ENCODE results near the gene CEP41. TPM values are rescaled to one million over a fixed set of nuclear protein-coding genes. Genes with fewer than 3 reads are reported as not detected.

The CEP41 gene
- total and polyA plus RNA-seq, 5 donors from 2014 or later, result 4.1 to 22.0 (median 12.7) TPM

- Mint-ChIP-seq H3K27me3 (no peaks in the 10 kb centered on the region), H3K9me3 (no peaks in the 10 kb centered on the region), H3K4me3 (no peak overlapping the region), H3K36me3 (no peaks in the 10 kb centered on the region), H3K27ac (peak overlapping the region in 1 of 3 donors; percentile 47), H3K4me1 (no peaks in the 10 kb centered on the region)
- Histone ChIP-seq H3K4me1 (ENCODE audit: control insufficient read depth, insufficient read depth, low read length, poor library complexity, severe bottlenecking) (no peaks in the 10 kb centered on the region), H3K4me3 (ENCODE audit: low read depth, low read length) (no peak overlapping the region), H3K9me3 (ENCODE audit: control insufficient read depth in 2 of 2, low read length in 2 of 2) (no peaks in the 10 kb centered on the region), H3K27ac (ENCODE audit: insufficient read depth, low read length, poor library complexity, severe bottlenecking) (no peak overlapping the region), H3K36me3 (ENCODE audit: control insufficient read depth, insufficient read depth, low read length) (no peaks in the 10 kb centered on the region), H3K27me3 (ENCODE audit: control insufficient read depth, insufficient read depth, low read length) (no peaks in the 10 kb centered on the region)
- ATAC-seq (ENCODE audit: low read depth in 2 of 2), result no peak
- DNase-seq, result no peak
Observed at GRCh38 chr7:130386876-130387275, 53.9 kb downstream of the CEP41 start.

DNA sequence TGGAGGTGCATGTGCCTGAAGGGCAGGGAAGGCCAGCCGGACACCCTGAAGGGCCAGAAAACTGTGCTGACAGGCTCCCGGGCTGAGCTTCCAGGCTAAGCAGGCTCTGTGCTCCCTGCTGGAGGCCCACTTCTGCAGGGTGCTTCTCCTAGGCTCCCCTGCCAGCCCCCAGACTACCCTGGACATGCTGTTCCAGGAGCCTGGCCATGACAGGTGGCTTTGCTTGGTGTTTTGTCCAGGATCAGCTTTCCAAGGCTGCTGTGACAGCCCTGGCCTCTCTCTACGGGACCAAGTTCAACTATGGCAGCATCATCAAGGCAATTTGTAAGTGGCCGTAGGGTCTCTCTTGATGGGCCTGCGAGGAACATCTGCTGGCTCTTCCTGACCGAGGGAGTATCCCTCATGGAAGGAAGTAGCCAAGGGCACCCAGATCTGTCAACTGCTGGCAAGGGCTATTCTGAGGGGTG is 55.2 kb downstream of the CEP41 start:
- no peaks in the 10 kb centered on the region for H3K4me1 ChIP-seq (ENCODE audit: control insufficient read depth, insufficient read depth, low read length, poor library complexity, severe bottlenecking)
- Mint-ChIP-seq H3K9me3 (no peaks in the 10 kb centered on the region), H3K27me3 (no peaks in the 10 kb centered on the region), H3K4me3 (no peak overlapping the region), H3K27ac (no peak overlapping the region), H3K36me3 (no peaks in the 10 kb centered on the region), H3K4me1 (no peaks in the 10 kb centered on the region)
- DNase-seq (no peak), ATAC-seq (ENCODE audit: low read depth in 2 of 2) (no peak)
- H3K27ac ChIP-seq (ENCODE audit: insufficient read depth, low read length, poor library complexity, severe bottlenecking), result no peak overlapping the region
- H3K4me3 ChIP-seq (ENCODE audit: low read depth, low read length), result no peak overlapping the region
- no peaks in the 10 kb centered on the region for H3K9me3 ChIP-seq (ENCODE audit: control insufficient read depth in 2 of 2, low read length in 2 of 2)
- no peaks in the 10 kb centered on the region for H3K36me3 ChIP-seq (ENCODE audit: control insufficient read depth, insufficient read depth, low read length)
- H3K27me3 ChIP-seq (ENCODE audit: control insufficient read depth, insufficient read depth, low read length), result no peaks in the 10 kb centered on the region

GRCh38 chr7:130384841-130385599 is 55.8 kb downstream of the CEP41 start:
- Histone ChIP-seq H3K27ac (ENCODE audit: insufficient read depth, low read length, poor library complexity, severe bottlenecking) (no peak overlapping the region), H3K4me1 (ENCODE audit: control insufficient read depth, insufficient read depth, low read length, poor library complexity, severe bottlenecking) (no peaks in the 10 kb centered on the region), H3K4me3 (ENCODE audit: low read depth, low read length) (no peak overlapping the region), H3K27me3 (ENCODE audit: control insufficient read depth, insufficient read depth, low read length) (no peaks in the 10 kb centered on the region), H3K36me3 (ENCODE audit: control insufficient read depth, insufficient read depth, low read length) (no peaks in the 10 kb centered on the region), H3K9me3 (ENCODE audit: control insufficient read depth in 2 of 2, low read length in 2 of 2) (no peaks in the 10 kb centered on the region)
- DNase-seq (no peak), ATAC-seq (ENCODE audit: low read depth in 2 of 2) (no peak)
- Mint-ChIP-seq H3K9me3 (no peaks in the 10 kb centered on the region), H3K4me3 (no peak overlapping the region), H3K4me1 (no peaks in the 10 kb centered on the region), H3K27me3 (no peaks in the 10 kb centered on the region), H3K27ac (no peak overlapping the region), H3K36me3 (no peaks in the 10 kb centered on the region)

DNA sequence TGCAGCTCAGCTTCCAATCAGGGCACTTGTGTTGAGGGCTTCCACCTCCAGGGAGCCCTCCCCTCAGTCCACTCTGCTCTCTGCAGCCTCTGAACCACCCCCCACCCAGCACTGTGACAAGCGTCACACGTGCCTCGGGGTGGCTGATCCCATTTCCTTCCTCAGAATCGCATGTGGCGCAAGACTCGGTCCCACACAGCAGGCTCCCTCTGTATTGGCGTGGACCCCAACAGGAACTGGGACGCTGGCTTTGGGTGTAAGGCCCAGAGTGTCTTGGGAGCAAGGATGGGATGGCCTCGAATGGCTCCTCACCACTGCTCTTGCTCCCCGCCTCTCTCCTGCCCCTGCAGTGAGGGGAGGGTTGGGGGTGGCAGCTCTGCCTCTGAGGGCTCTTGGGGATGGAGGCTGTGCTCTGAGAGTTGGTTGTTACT is 56.4 kb downstream of the CEP41 start:
- H3K36me3 ChIP-seq (ENCODE audit: control insufficient read depth, insufficient read depth, low read length), result no peaks in the 10 kb centered on the region
- no peaks in the 10 kb centered on the region for H3K4me1 Mint-ChIP-seq
- no peak overlapping the region for H3K4me3 Mint-ChIP-seq
- H3K27ac Mint-ChIP-seq, result no peak overlapping the region
- H3K9me3 Mint-ChIP-seq, result no peaks in the 10 kb centered on the region
- H3K36me3 Mint-ChIP-seq, result no peaks in the 10 kb centered on the region
- no peak overlapping the region for H3K4me3 ChIP-seq (ENCODE audit: low read depth, low read length)
- no peaks in the 10 kb centered on the region for H3K27me3 Mint-ChIP-seq
- H3K27ac ChIP-seq (ENCODE audit: insufficient read depth, low read length, poor library complexity, severe bottlenecking), result no peak overlapping the region
- no peaks in the 10 kb centered on the region for H3K4me1 ChIP-seq (ENCODE audit: control insufficient read depth, insufficient read depth, low read length, poor library complexity, severe bottlenecking)
- ATAC-seq (ENCODE audit: low read depth in 2 of 2) (no peak), DNase-seq (no peak)
- H3K9me3 ChIP-seq (ENCODE audit: control insufficient read depth in 2 of 2, low read length in 2 of 2), result no peaks in the 10 kb centered on the region
- no peaks in the 10 kb centered on the region for H3K27me3 ChIP-seq (ENCODE audit: control insufficient read depth, insufficient read depth, low read length)

DNA sequence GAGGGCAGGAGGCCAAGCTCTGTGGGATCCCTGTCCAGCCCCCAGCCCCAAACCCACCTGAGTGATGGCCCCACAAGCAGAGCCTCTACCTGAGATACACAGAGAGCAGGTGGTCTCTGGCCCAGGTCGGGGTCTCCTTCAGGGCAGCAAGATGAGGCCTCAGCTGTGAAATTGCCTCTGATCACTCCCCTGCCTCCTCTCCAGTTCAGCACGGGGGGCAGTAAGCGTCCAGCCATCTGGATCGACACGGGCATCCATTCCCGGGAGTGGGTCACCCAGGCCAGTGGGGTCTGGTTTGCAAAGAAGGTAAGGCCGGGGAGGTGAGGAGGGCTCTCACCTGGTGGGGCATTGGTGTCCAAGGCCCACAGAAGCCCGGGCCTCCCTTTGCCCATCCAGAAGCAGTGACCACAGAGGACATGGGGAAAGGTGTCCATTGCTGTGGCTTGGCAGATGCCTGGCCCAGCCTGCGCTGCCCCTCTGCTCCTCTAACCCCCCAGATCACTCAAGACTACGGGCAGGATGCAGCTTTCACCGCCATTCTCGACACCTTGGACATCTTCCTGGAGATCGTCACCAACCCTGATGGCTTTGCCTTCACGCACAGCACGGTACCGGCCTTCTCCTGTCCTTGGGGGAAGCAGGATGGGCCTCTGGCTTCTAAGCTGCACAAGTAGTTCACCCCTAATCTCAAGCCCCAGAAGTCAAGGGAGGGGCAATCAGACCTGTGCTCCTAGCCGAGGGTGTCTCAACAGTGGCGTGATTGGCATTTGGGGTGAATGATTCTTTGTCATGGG is 57.4 kb downstream of the CEP41 start:
- H3K4me3 Mint-ChIP-seq, result no peak overlapping the region
- H3K27me3 Mint-ChIP-seq, result no peaks in the 10 kb centered on the region
- H3K27ac Mint-ChIP-seq, result no peak overlapping the region
- no peaks in the 10 kb centered on the region for H3K9me3 Mint-ChIP-seq
- H3K36me3 Mint-ChIP-seq, result no peaks in the 10 kb centered on the region
- Histone ChIP-seq H3K9me3 (ENCODE audit: control insufficient read depth in 2 of 2, low read length in 2 of 2) (no peaks in the 10 kb centered on the region), H3K27me3 (ENCODE audit: control insufficient read depth, insufficient read depth, low read length) (no peaks in the 10 kb centered on the region), H3K4me3 (ENCODE audit: low read depth, low read length) (no peak overlapping the region), H3K27ac (ENCODE audit: insufficient read depth, low read length, poor library complexity, severe bottlenecking) (no peak overlapping the region), H3K36me3 (ENCODE audit: control insufficient read depth, insufficient read depth, low read length) (no peaks in the 10 kb centered on the region), H3K4me1 (ENCODE audit: control insufficient read depth, insufficient read depth, low read length, poor library complexity, severe bottlenecking) (no peaks in the 10 kb centered on the region)
- no peak for DNase-seq
- no peaks in the 10 kb centered on the region for H3K4me1 Mint-ChIP-seq
- ATAC-seq (ENCODE audit: low read depth in 2 of 2), result no peak

DNA sequence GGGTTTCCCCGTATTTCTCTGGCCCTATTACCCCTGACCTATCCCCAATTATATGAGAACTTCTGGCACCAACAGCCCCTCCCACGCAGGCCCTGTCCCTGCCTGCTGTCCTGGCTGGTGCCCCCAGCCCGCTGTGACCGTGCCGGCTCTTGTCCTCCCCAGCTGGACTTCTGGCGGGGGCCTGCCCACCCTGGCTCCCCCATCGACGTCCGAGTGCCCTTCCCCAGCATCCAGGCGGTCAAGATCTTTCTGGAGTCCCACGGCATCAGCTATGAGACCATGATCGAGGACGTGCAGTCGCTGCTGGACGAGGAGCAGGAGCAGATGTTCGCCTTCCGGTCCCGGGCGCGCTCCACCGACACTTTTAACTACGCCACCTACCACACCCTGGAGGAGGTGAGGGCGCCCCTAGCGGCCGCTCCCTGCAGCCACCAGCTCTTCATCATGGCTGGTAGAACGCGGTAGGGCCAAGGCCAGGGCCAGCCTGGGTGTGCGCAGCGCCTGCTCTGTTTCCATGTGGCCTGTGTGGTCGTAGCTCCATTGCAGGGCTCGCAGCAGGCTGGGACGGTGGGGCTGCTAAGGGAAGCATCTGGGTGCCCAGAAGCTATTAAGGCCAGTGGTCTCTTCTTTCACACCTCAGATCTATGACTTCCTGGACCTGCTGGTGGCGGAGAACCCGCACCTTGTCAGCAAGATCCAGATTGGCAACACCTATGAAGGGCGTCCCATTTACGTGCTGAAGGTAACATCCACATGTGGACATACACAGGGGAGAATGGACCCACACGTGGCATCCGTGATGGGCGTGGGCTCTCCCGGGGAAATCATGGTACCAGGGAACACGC is 59.1 kb downstream of the CEP41 start:
- H3K4me1 ChIP-seq (ENCODE audit: control insufficient read depth, insufficient read depth, low read length, poor library complexity, severe bottlenecking), result no peaks in the 10 kb centered on the region
- Mint-ChIP-seq H3K27ac (no peak overlapping the region), H3K4me3 (no peak overlapping the region), H3K9me3 (peaks cover 0 to 6% (median 0%) of the 10 kb centered on the region in 7 donors), H3K27me3 (no peaks in the 10 kb centered on the region), H3K4me1 (no peaks in the 10 kb centered on the region), H3K36me3 (no peaks in the 10 kb centered on the region)
- DNase-seq, result no peak
- H3K4me3 ChIP-seq (ENCODE audit: low read depth, low read length), result no peak overlapping the region
- H3K27ac ChIP-seq (ENCODE audit: insufficient read depth, low read length, poor library complexity, severe bottlenecking), result no peak overlapping the region
- ATAC-seq (ENCODE audit: low read depth in 2 of 2), result no peak
- no peaks in the 10 kb centered on the region for H3K9me3 ChIP-seq (ENCODE audit: control insufficient read depth in 2 of 2, low read length in 2 of 2)
- no peaks in the 10 kb centered on the region for H3K27me3 ChIP-seq (ENCODE audit: control insufficient read depth, insufficient read depth, low read length)
- no peaks in the 10 kb centered on the region for H3K36me3 ChIP-seq (ENCODE audit: control insufficient read depth, insufficient read depth, low read length)

DNA sequence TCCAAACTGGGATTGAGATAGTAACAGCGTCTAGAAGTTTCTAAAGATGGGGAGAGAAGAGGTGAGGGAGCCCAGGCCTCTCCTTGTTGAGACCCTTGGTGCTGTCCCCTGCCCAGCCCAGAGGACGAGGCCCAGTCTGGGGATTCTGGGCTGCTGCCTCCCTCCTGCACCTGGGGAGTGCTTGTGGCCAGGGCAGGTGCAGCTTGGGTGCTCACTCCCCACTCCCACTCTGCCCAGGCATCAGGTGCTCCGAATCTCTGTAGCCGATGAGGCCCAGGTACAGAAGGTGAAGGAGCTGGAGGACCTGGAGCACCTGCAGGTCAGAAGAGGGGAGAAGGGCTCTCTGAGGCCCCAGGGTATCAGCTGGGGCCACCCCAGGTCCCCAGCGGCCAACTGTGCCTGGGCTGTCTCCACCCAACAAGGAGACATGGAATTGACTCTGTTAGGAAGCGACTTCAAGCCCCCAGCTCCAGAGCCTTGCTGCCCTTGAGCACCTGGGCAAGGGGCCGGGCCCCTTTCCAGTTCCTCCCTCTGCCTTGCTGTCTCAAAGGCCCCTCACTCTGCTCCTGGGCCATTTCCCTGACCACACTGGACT is 59.9 kb downstream of the CEP41 start:
- no peaks in the 10 kb centered on the region for H3K4me1 ChIP-seq (ENCODE audit: control insufficient read depth, insufficient read depth, low read length, poor library complexity, severe bottlenecking)
- H3K27ac ChIP-seq (ENCODE audit: insufficient read depth, low read length, poor library complexity, severe bottlenecking), result no peak overlapping the region
- no peaks in the 10 kb centered on the region for H3K9me3 ChIP-seq (ENCODE audit: control insufficient read depth in 2 of 2, low read length in 2 of 2)
- Mint-ChIP-seq H3K36me3 (no peaks in the 10 kb centered on the region), H3K4me3 (no peak overlapping the region), H3K9me3 (peaks cover 0 to 12% (median 2%) of the 10 kb centered on the region in 7 donors), H3K27me3 (no peaks in the 10 kb centered on the region), H3K27ac (no peak overlapping the region), H3K4me1 (no peaks in the 10 kb centered on the region)
- ATAC-seq (ENCODE audit: low read depth in 2 of 2) (no peak), DNase-seq (no peak)
- no peaks in the 10 kb centered on the region for H3K36me3 ChIP-seq (ENCODE audit: control insufficient read depth, insufficient read depth, low read length)
- no peak overlapping the region for H3K4me3 ChIP-seq (ENCODE audit: low read depth, low read length)
- H3K27me3 ChIP-seq (ENCODE audit: control insufficient read depth, insufficient read depth, low read length), result no peaks in the 10 kb centered on the region
